Skin epidermis (tissue), 12 donors: Measurements from ENCODE around the gene P2RY6.
A peak's percentile ranks its signal among the peaks of the same experiment; 100 is the strongest.

Experiments used
- H3K27ac ChIP-seq, 21 experiments: fragments of 200-600 bp; sonication (generic) in 11 of 21; one replicate each; pipeline ENCODE4 v1.5.0; 2020; ENCODE audit warnings: mild to moderate bottlenecking in 3 of 21, inconsistent platforms in 2 of 21, moderate library complexity in 2 of 21
- H3K4me3 ChIP-seq, 7 experiments: fragments of 200-600 bp; sonication (generic) in 2 of 7; one replicate each; pipeline ENCODE4 v1.5.0; 2020; ENCODE audit warnings: inconsistent platforms in 2 of 7, mild to moderate bottlenecking in 2 of 7, moderate library complexity in 1 of 7

P2RY6 gene

GRCh38 chr11:73324116-73324515 lies 52.0 kb downstream of the P2RY6 start:
- Histone ChIP-seq H3K27ac (peak overlapping the region in 17 of 21 experiments; percentile 11 to 82 (median 63)), H3K4me3 (no peak overlapping the region)

GRCh38 chr11:73324665-73325035 lies 52.5 kb downstream of the P2RY6 start:
- Histone ChIP-seq H3K4me3 (no peak overlapping the region), H3K27ac (peak overlapping the region in 18 of 21 experiments; percentile 6 to 82 (median 61))

GRCh38 chr11:73325036-73325981 lies 53.2 kb downstream of the P2RY6 start:
- Histone ChIP-seq H3K4me3 (no peak overlapping the region), H3K27ac (peak overlapping the region in 13 of 21 experiments; percentile 6 to 82 (median 47))

- H3K27ac ChIP-seq, result peak overlapping the region in 2 of 21 experiments; percentile 10 to 30
- H3K4me3 ChIP-seq, result no peak overlapping the region
Observed at GRCh38 chr11:73326929-73327811, 55.0 kb downstream of the P2RY6 start.

- no peak overlapping the region for H3K4me3 ChIP-seq
- H3K27ac ChIP-seq, result peak overlapping the region in 2 of 21 experiments; percentile 16 to 25
Observed at GRCh38 chr11:73327812-73328364, 55.8 kb downstream of the P2RY6 start.

- peak overlapping the region in 6 of 21 experiments; percentile 4 to 54 (median 28) for H3K27ac ChIP-seq
- no peak overlapping the region for H3K4me3 ChIP-seq
Observed at GRCh38 chr11:73330569-73331093, 58.5 kb downstream of the P2RY6 start.

GRCh38 chr11:73331138-73331916 lies 59.2 kb downstream of the P2RY6 start:
- H3K27ac ChIP-seq, result peak overlapping the region in 10 of 21 experiments; percentile 7 to 54 (median 30)
- H3K4me3 ChIP-seq, result no peak overlapping the region

GRCh38 chr11:73333173-73333572 lies 61.0 kb downstream of the P2RY6 start:
- no peak overlapping the region for H3K4me3 ChIP-seq
- peak overlapping the region in 7 of 21 experiments; percentile 23 to 72 (median 50) for H3K27ac ChIP-seq

- Histone ChIP-seq H3K27ac (peak overlapping the region in 14 of 21 experiments; percentile 17 to 72 (median 51)), H3K4me3 (no peak overlapping the region)
Observed at GRCh38 chr11:73333640-73334383, 61.7 kb downstream of the P2RY6 start.

GRCh38 chr11:73334384-73335203 lies 62.5 kb downstream of the P2RY6 start:
- H3K27ac ChIP-seq, result peak overlapping the region in 19 of 21 experiments; percentile 17 to 72 (median 53)
- no peak overlapping the region for H3K4me3 ChIP-seq

- Histone ChIP-seq H3K4me3 (no peak overlapping the region), H3K27ac (peak overlapping the region in 16 of 21 experiments; percentile 26 to 72 (median 54))
Observed at GRCh38 chr11:73335204-73335923, 63.2 kb downstream of the P2RY6 start.

GRCh38 chr11:73337846-73338245 lies 65.7 kb downstream of the P2RY6 start:
- Histone ChIP-seq H3K4me3 (no peak overlapping the region), H3K27ac (no peak overlapping the region)

- Histone ChIP-seq H3K4me3 (no peak overlapping the region), H3K27ac (no peak overlapping the region)
Observed at GRCh38 chr11:73338279-73338678, 66.1 kb downstream of the P2RY6 start.

GRCh38 chr11:73340164-73340563 lies 68.0 kb downstream of the P2RY6 start:
- H3K4me3 ChIP-seq, result no peak overlapping the region
- H3K27ac ChIP-seq, result no peak overlapping the region

GRCh38 chr11:73342633-73343032 lies 70.5 kb downstream of the P2RY6 start:
- H3K4me3 ChIP-seq, result peak overlapping the region in 3 of 7 experiments; percentile 6 to 35 (median 30)
- H3K27ac ChIP-seq, result peak overlapping the region in 1 of 21 experiments; percentile 65

- H3K4me3 ChIP-seq, result peak overlapping the region in 3 of 7 experiments; percentile 6 to 35 (median 30)
- peak overlapping the region in 2 of 21 experiments; percentile 11 to 65 for H3K27ac ChIP-seq
Observed at GRCh38 chr11:73343076-73343873, 71.1 kb downstream of the P2RY6 start.
